Measurements from ENCODE around the gene RTCA.

- TF ChIP-seq CTCF (IDR thresholded peaks at IDR 0.05): no peak
- no peak for TF ChIP-seq POLR2A (IDR thresholded peaks at IDR 0.05)
Measured at GRCh38 chr1:100335436-100335835, 69.4 kb downstream of the RTCA start.
